H1 (cell line): ENCODE measurements around the gene DFFB. TPM values are rescaled to one million over a fixed set of nuclear protein-coding genes. Genes with fewer than 3 reads are reported as not detected.
A peak's percentile ranks its signal among the peaks of the same experiment; 100 is the strongest.

Experiments
- CTCF ChIA-PET: fragments of 300-600 bp; sonication (Branson Sonifier 250); formaldehyde crosslinking; loops from one replicate; lab custom pipeline; 2021; ENCODE audit not compliant: partially characterized antibody; lab: Charles Lee
- POLR2A ChIA-PET: fragments of 300-600 bp; sonication (Branson Sonifier 250); formaldehyde crosslinking; loops from one replicate; lab custom pipeline; 2021; ENCODE audit warnings: inconsistent platforms; ENCODE audit not compliant: partially characterized antibody; lab: Charles Lee
- DNase-seq, 2 experiments: peaks; one replicate each; pipeline versions ENCODE4 v3.0.0 to v3.0.0-alpha.2; 2010 to 2022; ENCODE audit warnings: low spot score in 2 of 2, low read depth in 1 of 2, mixed read lengths in 1 of 2
- FAIRE-seq: peaks from 2 replicates; lab custom pipeline; 2011; peaks lifted over from hg19 to GRCh38; lab: Jason Lieb, UNC
- H2AFZ ChIP-seq: 2 replicates; pipeline ENCODE4 v1.8.1; 2012; ENCODE audit warnings: low read length, inconsistent platforms
- H2AK5ac ChIP-seq: 2 replicates; pipeline ENCODE4 v1.6.1; 2013; ENCODE audit warnings: low read depth, low read length
- H2BK120ac ChIP-seq: replicated peaks from 2 replicates; pipeline ENCODE3; 2013; ENCODE audit warnings: low read depth, low read length, inconsistent platforms
- H2BK12ac ChIP-seq: 2 replicates; pipeline ENCODE4 v1.6.1; 2013; ENCODE audit warnings: low read depth, low read length
- H2BK15ac ChIP-seq: 2 replicates; pipeline ENCODE4 v1.6.1; 2013; ENCODE audit warnings: low read length
- H2BK20ac ChIP-seq: 2 replicates; pipeline ENCODE4 v1.6.1; 2013; ENCODE audit warnings: low read length
- H2BK5ac ChIP-seq: 2 replicates; pipeline ENCODE4 v1.6.1; 2013; ENCODE audit warnings: low read depth, low read length
- H3K14ac ChIP-seq: 2 replicates; pipeline ENCODE4 v1.6.1; 2013; ENCODE audit warnings: inconsistent platforms; ENCODE audit not compliant: insufficient read length
- H3K18ac ChIP-seq: 2 replicates; pipeline ENCODE4 v1.6.1; 2013; ENCODE audit warnings: low read length; ENCODE audit errors: extremely low read depth
- H3K23ac ChIP-seq: 2 replicates; pipeline ENCODE4 v1.6.1; 2013; ENCODE audit warnings: inconsistent platforms; ENCODE audit not compliant: insufficient read length
- H3K23me2 ChIP-seq: 2 replicates; pipeline ENCODE4 v1.6.1; 2013; ENCODE audit warnings: low read depth, low read length
- H3K27ac ChIP-seq: 2 replicates; pipeline ENCODE4 v1.6.1; 2011; ENCODE audit warnings: low read depth, low read length, inconsistent platforms
- H3K27me3 ChIP-seq, 4 experiments: replicated peaks in 1 of 4; 1 replicate in 1 of 4; 2 replicates in 3 of 4; pipeline versions ENCODE4 v1.6.1 to v1.8.1; 2011 to 2013; ENCODE audit warnings: low read length in 3 of 4, mild to moderate bottlenecking in 3 of 4, inconsistent platforms in 2 of 4, mixed read lengths in 2 of 4, moderate library complexity in 1 of 4; ENCODE audit not compliant: control insufficient read depth in 3 of 4, insufficient read depth in 3 of 4; ENCODE audit errors: extremely low read depth in 1 of 4
- H3K36me3 ChIP-seq, 4 experiments: 2 replicates each; pipeline versions ENCODE4 v1.6.1 to v1.8.1; 2011 to 2013; ENCODE audit warnings: mild to moderate bottlenecking in 4 of 4, low read length in 3 of 4, moderate library complexity in 2 of 4, control low read depth in 1 of 4, inconsistent platforms in 1 of 4; ENCODE audit not compliant: insufficient read depth in 4 of 4, control insufficient read depth in 2 of 4
- H3K4ac ChIP-seq: replicated peaks from 2 replicates; pipeline ENCODE3; 2013; ENCODE audit warnings: low read length, low read depth, mixed read lengths, inconsistent platforms; ENCODE audit not compliant: insufficient read length
- H3K4me1 ChIP-seq, 4 experiments: replicated peaks in 1 of 4; 1 replicate in 1 of 4; 2 replicates in 3 of 4; pipeline versions ENCODE4 v1.6.1 to v1.8.1; 2011 to 2013; ENCODE audit warnings: low read length in 3 of 4, inconsistent platforms in 2 of 4, mixed read lengths in 1 of 4; ENCODE audit not compliant: insufficient read depth in 4 of 4, control insufficient read depth in 3 of 4
- H3K4me2 ChIP-seq, 2 experiments: 2 replicates each; pipeline versions ENCODE4 v1.6.1 to v1.8.1; 2011 to 2013; ENCODE audit warnings: low read depth in 2 of 2, low read length in 2 of 2, control low read depth in 1 of 2, inconsistent platforms in 1 of 2, mild to moderate bottlenecking in 1 of 2; ENCODE audit not compliant: insufficient read depth in 1 of 2
- H3K4me3 ChIP-seq, 4 experiments: fragments of 200-600, 300-600 bp in 1 of 4; sonication (generic), shearing (Covaris generic), sonication (Bioruptor Twin) in 1 of 4; 2 replicates each; pipeline versions ENCODE4 v1.5.1 to v1.8.1; 2011 to 2016; ENCODE audit warnings: low read length in 4 of 4, low read depth in 3 of 4, control low read depth in 2 of 4, inconsistent platforms in 2 of 4, mild to moderate bottlenecking in 2 of 4, mixed read lengths in 1 of 4, moderate library complexity in 1 of 4; ENCODE audit not compliant: insufficient read depth in 2 of 4; ENCODE audit errors: extremely low read depth in 1 of 4
- H3K56ac ChIP-seq: replicated peaks from 2 replicates; pipeline ENCODE3; 2013; ENCODE audit warnings: low read depth, mild to moderate bottlenecking, mixed read lengths, low read length, inconsistent platforms; ENCODE audit not compliant: insufficient read length
- H3K79me1 ChIP-seq: 2 replicates; pipeline ENCODE4 v1.6.1; 2013; ENCODE audit warnings: low read depth, low read length, control low read depth
- H3K79me2 ChIP-seq, 2 experiments: 2 replicates each; pipeline versions ENCODE4 v1.6.1 to v1.8.1; 2012 to 2013; ENCODE audit warnings: low read length in 2 of 2, mild to moderate bottlenecking in 2 of 2, inconsistent platforms in 1 of 2; ENCODE audit not compliant: insufficient read depth in 2 of 2, control insufficient read depth in 1 of 2
- H3K9ac ChIP-seq, 4 experiments: replicated peaks in 1 of 4; 1 replicate in 1 of 4; 2 replicates in 3 of 4; pipeline versions ENCODE4 v1.6.1 to v1.8.1; 2011 to 2013; ENCODE audit warnings: low read depth in 3 of 4, low read length in 3 of 4, control low read depth in 2 of 4, mild to moderate bottlenecking in 2 of 4, moderate library complexity in 2 of 4, inconsistent platforms in 1 of 4; ENCODE audit errors: extremely low read depth in 1 of 4
- H3K9me3 ChIP-seq, 2 experiments: 2 replicates each; pipeline versions ENCODE4 v1.6.1 to v1.8.1; 2012 to 2013; ENCODE audit warnings: mild to moderate bottlenecking in 2 of 2, moderate library complexity in 2 of 2, control low read depth in 1 of 2, inconsistent platforms in 1 of 2, low read depth in 1 of 2, low read length in 1 of 2, mixed read lengths in 1 of 2; ENCODE audit not compliant: insufficient read depth in 2 of 2
- H4K20me1 ChIP-seq, 2 experiments: replicated peaks in 1 of 2; 2 replicates each; pipeline versions ENCODE3 to v1.8.1; 2011 to 2013; ENCODE audit warnings: inconsistent platforms in 2 of 2, low read length in 2 of 2, mild to moderate bottlenecking in 1 of 2; ENCODE audit not compliant: insufficient read depth in 2 of 2, control insufficient read depth in 1 of 2
- H4K5ac ChIP-seq: 2 replicates; pipeline ENCODE4 v1.6.1; 2013; ENCODE audit warnings: low read length, low read depth, mixed read lengths, inconsistent platforms; ENCODE audit not compliant: insufficient read length
- H4K8ac ChIP-seq: 2 replicates; pipeline ENCODE4 v1.8.0; 2013; ENCODE audit warnings: mild to moderate bottlenecking, moderate library complexity, low read length, inconsistent platforms; ENCODE audit not compliant: insufficient read depth; ENCODE audit errors: extremely low read depth
- H4K91ac ChIP-seq: replicated peaks from 2 replicates; pipeline ENCODE3; 2013; ENCODE audit warnings: low read length, mixed read lengths, inconsistent platforms; ENCODE audit not compliant: insufficient read length
- CHD1 ChIP-seq: IDR thresholded peaks from 2 replicates; pipeline ENCODE4 v1.6.1; 2012; ENCODE audit warnings: low read depth, low read length, improper control_type of control experiment
- GTF2F1 ChIP-seq: IDR thresholded peaks from 2 replicates; pipeline ENCODE4 v1.6.1; 2012; ENCODE audit warnings: low read depth, low read length, improper control_type of control experiment, borderline replicate concordance
- MAFK ChIP-seq: IDR thresholded peaks from 2 replicates; pipeline ENCODE4 v1.6.1; 2012; ENCODE audit warnings: low read depth, mild to moderate bottlenecking, improper control_type of control experiment, low read length
- NANOG ChIP-seq: IDR thresholded peaks from 2 replicates; pipeline ENCODE4 v1.6.1; 2011; ENCODE audit warnings: low read length, low read depth, mild to moderate bottlenecking, inconsistent platforms; ENCODE audit not compliant: insufficient read depth, poor library complexity, severe bottlenecking
- POLR2A ChIP-seq, 2 experiments: IDR thresholded peaks; 1 replicate in 1 of 2; 2 replicates in 1 of 2; pipeline ENCODE4 v1.6.1; 2011; ENCODE audit warnings: low read depth in 2 of 2, low read length in 2 of 2, mild to moderate bottlenecking in 2 of 2; ENCODE audit errors: control extremely low read depth in 1 of 2
- TAF7 ChIP-seq: optimal IDR thresholded peaks from 2 replicates; pipeline ENCODE3; 2011; ENCODE audit warnings: low read depth, mild to moderate bottlenecking, inconsistent platforms, low read length, moderate library complexity, borderline replicate concordance
- TCF12 ChIP-seq: IDR thresholded peaks from 2 replicates; pipeline ENCODE4 v1.6.1; 2011; ENCODE audit warnings: low read depth, mild to moderate bottlenecking, low read length
- WGBS, 2 experiments: shearing (Covaris generic) in 1 of 2; methylation state at CpG; one replicate each; pipeline versions ENCODE4 v1.1.6 to v1.1.7; 2013 to 2015; ENCODE audit warnings: low lambda C conversion rate in 2 of 2, mixed read lengths in 2 of 2, inconsistent platforms in 1 of 2, low coverage in 1 of 2, missing lambda C conversion rate in 1 of 2; ENCODE audit not compliant: insufficient replicate concordance in 2 of 2, insufficient coverage in 1 of 2, insufficient read length in 1 of 2; ENCODE audit errors: extremely low coverage in 1 of 2, missing lambda C conversion rate in 1 of 2; 5-methylcytosine and 5-hydroxymethylcytosine counted together
- long read RNA-seq, 2 experiments: library from RNA in 1 of 2; library from capped mRNA in 1 of 2; stranded (forward); transcript quantifications; one replicate each; pipeline ENCODE4 v2.0.0, GENCODE V29; 2021; ENCODE audit warnings: inconsistent platforms in 1 of 2
- polyA minus RNA-seq, 3 experiments: library from RNA; depleted of rRNA, polyadenylated mRNA; stranded (reverse); fragments of >200 nt; gene quantifications; 1 replicate in 2 of 3; 2 replicates in 1 of 3; pipeline ENCODE4 v1.2.3, GENCODE V29; 2011
- polyA plus RNA-seq, 7 experiments: library from polyadenylated mRNA; depleted of rRNA in 3 of 7; stranded (reverse) in 5 of 7; unstranded in 2 of 7; fragments of >200 nt in 5 of 7; fragments of 200-250 nt in 2 of 7; gene quantifications; 1 replicate in 5 of 7; 2 replicates in 1 of 7; 4 replicates in 1 of 7; pipeline versions ENCODE4 v1.2.1 to v1.2.3, GENCODE V29; 2011 to 2013; ENCODE audit warnings: missing spikeins in 2 of 7, mixed read lengths in 2 of 7
- total RNA-seq: library from RNA; stranded (reverse); fragmentation: NEBNext Ultra II Directional; extraction: Animal tissue kit (Norgen Biotek cat#: 25700); gene quantifications from 2 replicates; pipeline ENCODE4 v1.2.1, GENCODE V29; 2021

The DFFB gene, protein sequence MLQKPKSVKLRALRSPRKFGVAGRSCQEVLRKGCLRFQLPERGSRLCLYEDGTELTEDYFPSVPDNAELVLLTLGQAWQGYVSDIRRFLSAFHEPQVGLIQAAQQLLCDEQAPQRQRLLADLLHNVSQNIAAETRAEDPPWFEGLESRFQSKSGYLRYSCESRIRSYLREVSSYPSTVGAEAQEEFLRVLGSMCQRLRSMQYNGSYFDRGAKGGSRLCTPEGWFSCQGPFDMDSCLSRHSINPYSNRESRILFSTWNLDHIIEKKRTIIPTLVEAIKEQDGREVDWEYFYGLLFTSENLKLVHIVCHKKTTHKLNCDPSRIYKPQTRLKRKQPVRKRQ
- total RNA-seq (9.2 and 11.9 TPM in 2 replicates), polyA plus RNA-seq (2011; rRNA removed) (6.5 and 8.6 TPM in 2 replicates), polyA minus RNA-seq (2011; rRNA and poly(A)+ RNA removed) (3.8 and 4.8 TPM in 2 replicates)
- polyA plus RNA-seq (2011; cell fraction: cytosol; rRNA removed), result 9.6 TPM
- polyA plus RNA-seq (2011; cell fraction: nucleus; rRNA removed), result 10.0 TPM
- 6.5 to 7.8 TPM (median 6.9 TPM) in 4 replicates for polyA plus RNA-seq (2012, experiment 1 of 2)
- polyA plus RNA-seq (2012, experiment 2 of 2), result 6.0 TPM
- 8.7 TPM for polyA plus RNA-seq (2013, experiment 1 of 2)
- polyA plus RNA-seq (2013, experiment 2 of 2), result 9.0 TPM
- polyA minus RNA-seq (2011; cell fraction: cytosol; rRNA and poly(A)+ RNA removed), result 4.9 TPM
- polyA minus RNA-seq (2011; cell fraction: nucleus; rRNA and poly(A)+ RNA removed), result 2.1 TPM
- long read RNA-seq, experiment 1, partial matches to known transcripts, result 3 of 11 reads
- long read RNA-seq, experiment 1, other reads (novel, unspliced or antisense), result 4 of 11 reads
- long read RNA-seq, experiment 2, partial matches to known transcripts, result 2 of 7 reads
- long read RNA-seq, experiment 2, other reads (novel, unspliced or antisense), result 3 of 7 reads

GRCh38 chr1:3856923-3857790 lies at the start of gene DFFB, which contains the start of gene CEP104:
Gene DFFB (plus strand): TSS chr1:3857476. CDS start chr1:3857604, 128 bp downstream.
Gene CEP104 (minus strand): TSS chr1:3857211. CDS start chr1:3852407, 4,804 bp downstream.
- Histone ChIP-seq H3K23ac (no peak within 1 kb of the TSS), H3K9ac (peak within 1 kb of the TSS in 3 of 4 experiments; percentile 17 to 56 (median 53); a peak in 2 of 7 replicates), H2BK12ac (no peak within 1 kb of the TSS), H3K4me2 (peak within 1 kb of the TSS; percentile 70 to 79), H2BK5ac (no peak within 1 kb of the TSS), H2AK5ac (no peak within 1 kb of the TSS), H3K36me3 (no peaks in the 10 kb centered on the region), H3K27ac (no peak within 1 kb of the TSS), H3K4me1 (peaks cover 0 to 14% (median 8%) of the 10 kb centered on the region in 4 experiments; a peak in 5 of 7 replicates), H2BK20ac (no peak within 1 kb of the TSS), H3K9me3 (no peaks in the 10 kb centered on the region), H4K20me1 (peaks cover 2% of the 10 kb centered on the region in 2 experiments), H4K91ac (peak within 1 kb of the TSS; percentile 60), H2BK120ac (no peak within 1 kb of the TSS), H3K56ac (peak within 1 kb of the TSS; percentile 10), H3K18ac (peak within 1 kb of the TSS; percentile 85), H3K4ac (no peak within 1 kb of the TSS), H3K79me2 (peaks cover 0 to 16% of the 10 kb centered on the region in 2 experiments; a peak in 2 of 4 replicates), H3K23me2 (peaks cover 9% of the 10 kb centered on the region; the same call in 1 of the 2 replicates), H3K79me1 (peaks cover 6% of the 10 kb centered on the region; the same call in 1 of the 2 replicates), H3K4me3 (peak within 1 kb of the TSS; percentile 63 to 88 (median 86)), H3K14ac (no peak within 1 kb of the TSS), H2AFZ (peak within 1 kb of the TSS; percentile 81; the same call in 1 of the 2 replicates), H4K8ac (no peak within 1 kb of the TSS; the same call in 1 of the 2 replicates), H3K27me3 (peaks cover 0 to 3% (median 0%) of the 10 kb centered on the region in 4 experiments; a peak in 2 of 7 replicates), H2BK15ac (no peak within 1 kb of the TSS), H4K5ac (peak within 1 kb of the TSS; percentile 75)
- peak; percentile 94 to 98 for DNase-seq
- CTCF ChIA-PET, result interaction anchor here (0.7 to 2.1 kb wide), 13 partner anchors 9 to 103 kb away, joined by 3 to 7 read pairs (median 3); no protein-coding TSS in a partner anchor
- FAIRE-seq, result peak; percentile 80
- WGBS, 2 experiments, result 1% methylated on average over 58 of the region's 73 CpGs; no CpG with 5 or more reads in 1 of the 2 experiments
- POLR2A ChIA-PET, result interaction anchor here (1.0 to 2.4 kb wide), 5 partner anchors 43 to 63 kb away, joined by 3 to 16 read pairs (median 5); partner anchors contain the start of genes C1orf174 and LRRC47
- no peak for TF ChIP-seq GTF2F1
- no peak for TF ChIP-seq NANOG
- TF ChIP-seq POLR2A (IDR thresholded peaks at IDR 0.05; ENCODE audit: control extremely low read depth in 1 of 2, low read depth in 2 of 2, low read length in 2 of 2), result no peak
- no peak for TF ChIP-seq MAFK
- no peak for TF ChIP-seq CHD1
- TF ChIP-seq TAF7, result no peak
- peak; percentile 83 for TF ChIP-seq TCF12
